Endothelial cell of umbilical vein (primary cell): ENCODE results near the gene PSD2.

Experiments
- EZH2 ChIP-seq: IDR thresholded peaks from 2 replicates; pipeline ENCODE4 v1.6.1; 2012; ENCODE audit warnings: borderline replicate concordance, low read depth, mild to moderate bottlenecking, moderate library complexity, low read length, inconsistent platforms; ENCODE audit not compliant: severe bottlenecking
- JUN ChIP-seq: IDR thresholded peaks from 2 replicates; pipeline ENCODE4 v1.6.1; 2011; ENCODE audit warnings: borderline replicate concordance, low read depth; ENCODE audit not compliant: insufficient read length, insufficient read depth
- MYC ChIP-seq: IDR thresholded peaks from one replicate; pipeline ENCODE4 v1.6.1; 2011; ENCODE audit warnings: mild to moderate bottlenecking, low read depth, low read length
- POLR2A ChIP-seq: IDR thresholded peaks from 2 replicates; pipeline ENCODE4 v1.6.1; 2012; ENCODE audit warnings: low read depth, mild to moderate bottlenecking, control low read depth, low read length
- POLR2AphosphoS5 ChIP-seq: IDR thresholded peaks from 2 replicates; pipeline ENCODE4 v1.6.1; 2012; ENCODE audit warnings: low read depth, mild to moderate bottlenecking, control low read depth, low read length, moderate library complexity; ENCODE audit not compliant: insufficient read depth
- TF ChIP-seq, protein P1 (sequence below), 2 donors: IDR thresholded peaks; 1 replicate in 1 of 2; 2 replicates in 1 of 2; pipeline ENCODE4 v1.5.1; 2011; ENCODE audit warnings: low read length in 2 of 2, mild to moderate bottlenecking in 2 of 2, moderate library complexity in 2 of 2, control low read depth in 1 of 2, inconsistent platforms in 1 of 2, low read depth in 1 of 2; ENCODE audit not compliant: insufficient read depth in 1 of 2; ENCODE audit errors: extremely low read depth in 1 of 2
- TF ChIP-seq, protein P2 (sequence below): IDR thresholded peaks from 2 replicates; pipeline ENCODE4 v1.6.1; 2011; ENCODE audit not compliant: insufficient read depth, insufficient read length

DNA sequence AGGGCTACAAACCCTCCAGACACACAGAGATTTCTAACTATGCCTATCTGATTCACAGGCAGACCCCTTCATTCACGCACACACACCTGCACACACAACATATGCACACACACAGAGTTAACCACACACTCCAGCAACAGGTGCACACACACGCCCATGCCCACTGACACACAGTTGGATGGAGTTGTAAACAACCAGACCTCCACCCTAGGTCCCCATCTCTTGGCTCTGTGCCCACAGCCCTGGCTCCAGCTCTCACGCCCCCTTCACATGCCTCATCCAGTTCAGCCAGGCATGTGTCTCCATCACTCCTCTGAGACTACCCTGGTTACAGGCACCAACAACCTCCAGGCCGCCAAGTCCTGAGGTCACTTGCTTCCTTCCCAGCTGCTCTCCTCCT is 61.1 kb downstream of the PSD2 start:
- TF ChIP-seq, protein P1, sequence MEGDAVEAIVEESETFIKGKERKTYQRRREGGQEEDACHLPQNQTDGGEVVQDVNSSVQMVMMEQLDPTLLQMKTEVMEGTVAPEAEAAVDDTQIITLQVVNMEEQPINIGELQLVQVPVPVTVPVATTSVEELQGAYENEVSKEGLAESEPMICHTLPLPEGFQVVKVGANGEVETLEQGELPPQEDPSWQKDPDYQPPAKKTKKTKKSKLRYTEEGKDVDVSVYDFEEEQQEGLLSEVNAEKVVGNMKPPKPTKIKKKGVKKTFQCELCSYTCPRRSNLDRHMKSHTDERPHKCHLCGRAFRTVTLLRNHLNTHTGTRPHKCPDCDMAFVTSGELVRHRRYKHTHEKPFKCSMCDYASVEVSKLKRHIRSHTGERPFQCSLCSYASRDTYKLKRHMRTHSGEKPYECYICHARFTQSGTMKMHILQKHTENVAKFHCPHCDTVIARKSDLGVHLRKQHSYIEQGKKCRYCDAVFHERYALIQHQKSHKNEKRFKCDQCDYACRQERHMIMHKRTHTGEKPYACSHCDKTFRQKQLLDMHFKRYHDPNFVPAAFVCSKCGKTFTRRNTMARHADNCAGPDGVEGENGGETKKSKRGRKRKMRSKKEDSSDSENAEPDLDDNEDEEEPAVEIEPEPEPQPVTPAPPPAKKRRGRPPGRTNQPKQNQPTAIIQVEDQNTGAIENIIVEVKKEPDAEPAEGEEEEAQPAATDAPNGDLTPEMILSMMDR (IDR thresholded peaks at IDR 0.05; ENCODE audit: extremely low read depth in 1 of 2, insufficient read depth in 1 of 2, low read depth in 1 of 2, low read length in 2 of 2) = no peak
- TF ChIP-seq POLR2A (no peak), POLR2AphosphoS5 (no peak), EZH2 (no peak), JUN (no peak), MYC (no peak)
- TF ChIP-seq, protein P2, sequence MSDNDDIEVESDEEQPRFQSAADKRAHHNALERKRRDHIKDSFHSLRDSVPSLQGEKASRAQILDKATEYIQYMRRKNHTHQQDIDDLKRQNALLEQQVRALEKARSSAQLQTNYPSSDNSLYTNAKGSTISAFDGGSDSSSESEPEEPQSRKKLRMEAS = no peak
